Kidney (tissue), 14 donors: ENCODE measurements around the gene TIRAP. TPM values are rescaled to one million over a fixed set of nuclear protein-coding genes. Genes with fewer than 3 reads are reported as not detected.

Experiments used
- DNase-seq, 5 donors: peaks; one replicate each; pipeline ENCODE4 v3.0.0-alpha.2; 2013 to 2020
- FAIRE-seq: peaks from 2 replicates; lab custom pipeline; 2012; peaks lifted over from hg19 to GRCh38; lab: Jason Lieb, UNC
- H3K27ac ChIP-seq, 2 donors: one replicate each; pipeline ENCODE4 v1.7.0; 2013; ENCODE audit warnings: low read depth in 2 of 2, low read length in 2 of 2, inconsistent platforms in 1 of 2
- H3K27me3 ChIP-seq: one replicate; pipeline ENCODE4 v1.7.1; 2013; ENCODE audit warnings: low read length, inconsistent platforms; ENCODE audit not compliant: control insufficient read depth, insufficient read depth
- H3K36me3 ChIP-seq, 3 donors: one replicate each; pipeline versions ENCODE4 v1.7.0 to v1.7.1; 2013; ENCODE audit warnings: low read length in 3 of 3, control low read depth in 1 of 3, inconsistent platforms in 1 of 3; ENCODE audit not compliant: insufficient read depth in 3 of 3, control insufficient read depth in 2 of 3
- H3K4me1 ChIP-seq, 3 donors: one replicate each; pipeline versions ENCODE4 v1.7.0 to v1.7.1; 2013; ENCODE audit warnings: low read length in 3 of 3, inconsistent platforms in 1 of 3, low read depth in 1 of 3; ENCODE audit not compliant: control insufficient read depth in 2 of 3, insufficient read depth in 2 of 3
- H3K4me3 ChIP-seq, 3 donors: one replicate each; pipeline versions ENCODE4 v1.7.0 to v1.8.1; 2013; ENCODE audit warnings: low read length in 3 of 3, control low read depth in 1 of 3, inconsistent platforms in 1 of 3
- H3K9ac ChIP-seq, 3 donors: one replicate each; pipeline versions ENCODE4 v1.7.0 to v1.7.1; 2013; ENCODE audit warnings: low read length in 3 of 3, control low read depth in 1 of 3, inconsistent platforms in 1 of 3
- H3K9me3 ChIP-seq, 3 donors: one replicate each; pipeline versions ENCODE4 v1.7.0 to v1.7.1; 2013; ENCODE audit warnings: low read length in 3 of 3, control low read depth in 1 of 3, inconsistent platforms in 1 of 3; ENCODE audit not compliant: control insufficient read depth in 2 of 3, insufficient read depth in 1 of 3
- intact Hi-C: fragments of 100-400 bp; cut with DNase I; formaldehyde crosslinking; loops from one replicate; pipeline ENCODE4 v1.11.1; 2022
- polyA plus RNA-seq: library from polyadenylated mRNA; stranded (reverse); fragments of 350-450 nt; fragmentation: Illumina TruSeq; extraction: RNeasy Lipid Tissue Mini Kit (QIAGEN cat#74804); gene quantifications from one replicate; pipeline ENCODE4 v1.2.3, GENCODE V29; 2014; ENCODE audit warnings: low read depth, low replicate concordance; ENCODE audit not compliant: insufficient read depth
- total RNA-seq: library from RNA; stranded (reverse); fragmentation: NEBNext Ultra II Directional; extraction: Animal tissue kit (Norgen Biotek cat#: 25700); gene quantifications from one replicate; pipeline ENCODE4 v1.2.1, GENCODE V29; 2021
- TF ChIP-seq, protein P1 (sequence below): IDR thresholded peaks from 3 replicates; pipeline ENCODE4 v1.5.1; 2012; ENCODE audit warnings: mild to moderate bottlenecking, moderate library complexity, borderline replicate concordance; ENCODE audit not compliant: insufficient read depth; ENCODE audit errors: extremely low read depth
- donor health status: control.
- donor health status: control.
- donor health status: control.
- donor health status: control.
- donor health status: control.
- donor health status: DM: yes; HTN: yes; CAD: no.
- donor health status: Normal renal cell carcinoma (clear cell type).

TIRAP gene
- total and polyA plus RNA-seq, 2 donors from 2014 or later = 5.8 to 12.1 TPM

DNA sequence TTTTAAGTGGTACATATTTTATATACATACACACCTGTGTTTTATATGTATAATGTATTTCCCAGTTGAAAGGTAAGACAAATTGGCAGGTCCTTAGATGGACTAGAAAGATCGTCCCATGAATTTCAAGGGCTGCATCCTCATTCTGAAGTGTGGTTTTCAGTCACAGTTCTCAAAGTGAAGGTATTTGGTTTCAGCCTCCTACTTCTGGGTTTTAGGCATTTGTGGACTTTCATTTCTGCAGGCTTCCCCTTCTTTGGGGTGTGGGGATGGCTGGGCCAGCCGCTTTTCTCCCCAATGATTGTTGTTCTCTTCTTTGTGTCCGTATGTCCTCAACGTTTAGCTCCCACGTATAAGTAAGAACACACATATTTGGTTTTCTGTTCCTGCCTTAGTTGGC, 30.9 kb downstream of the TIRAP start:
- peaks cover 0 to 3% (median 0%) of the 10 kb centered on the region in 3 donors for H3K36me3 ChIP-seq
- FAIRE-seq = no peak
- H3K4me1 ChIP-seq = peaks cover 0 to 6% (median 0%) of the 10 kb centered on the region in 3 donors
- DNase-seq = no peak
- no peaks in the 10 kb centered on the region for H3K27me3 ChIP-seq
- intact Hi-C loops = loop anchor here (5.0 kb wide), 1 partner anchor 168 kb away; no protein-coding TSS in a partner anchor
- H3K27ac ChIP-seq = no peak overlapping the region
- H3K9me3 ChIP-seq = peaks cover 0 to 3% (median 0%) of the 10 kb centered on the region in 3 donors
- TF ChIP-seq, protein P1, sequence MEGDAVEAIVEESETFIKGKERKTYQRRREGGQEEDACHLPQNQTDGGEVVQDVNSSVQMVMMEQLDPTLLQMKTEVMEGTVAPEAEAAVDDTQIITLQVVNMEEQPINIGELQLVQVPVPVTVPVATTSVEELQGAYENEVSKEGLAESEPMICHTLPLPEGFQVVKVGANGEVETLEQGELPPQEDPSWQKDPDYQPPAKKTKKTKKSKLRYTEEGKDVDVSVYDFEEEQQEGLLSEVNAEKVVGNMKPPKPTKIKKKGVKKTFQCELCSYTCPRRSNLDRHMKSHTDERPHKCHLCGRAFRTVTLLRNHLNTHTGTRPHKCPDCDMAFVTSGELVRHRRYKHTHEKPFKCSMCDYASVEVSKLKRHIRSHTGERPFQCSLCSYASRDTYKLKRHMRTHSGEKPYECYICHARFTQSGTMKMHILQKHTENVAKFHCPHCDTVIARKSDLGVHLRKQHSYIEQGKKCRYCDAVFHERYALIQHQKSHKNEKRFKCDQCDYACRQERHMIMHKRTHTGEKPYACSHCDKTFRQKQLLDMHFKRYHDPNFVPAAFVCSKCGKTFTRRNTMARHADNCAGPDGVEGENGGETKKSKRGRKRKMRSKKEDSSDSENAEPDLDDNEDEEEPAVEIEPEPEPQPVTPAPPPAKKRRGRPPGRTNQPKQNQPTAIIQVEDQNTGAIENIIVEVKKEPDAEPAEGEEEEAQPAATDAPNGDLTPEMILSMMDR = no peak
- H3K9ac ChIP-seq = no peak overlapping the region
- no peak overlapping the region for H3K4me3 ChIP-seq

DNA sequence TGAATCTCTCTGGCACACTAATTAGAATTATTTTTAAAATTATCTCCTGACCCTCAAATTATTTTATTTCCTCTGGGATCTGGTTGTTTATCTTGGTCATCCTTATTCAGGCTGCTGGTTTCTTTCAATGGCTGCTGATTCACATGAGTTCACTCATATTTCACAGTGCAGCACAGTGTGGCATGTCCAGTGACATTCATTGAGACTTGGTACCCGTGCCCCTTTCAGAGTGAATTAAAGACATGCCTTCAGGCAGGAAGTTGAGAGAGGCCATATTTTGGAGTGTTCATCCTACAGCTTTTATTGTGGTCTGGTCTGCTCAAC, 34.5 kb downstream of the TIRAP start:
- intact Hi-C loops = no loop called here

DNA sequence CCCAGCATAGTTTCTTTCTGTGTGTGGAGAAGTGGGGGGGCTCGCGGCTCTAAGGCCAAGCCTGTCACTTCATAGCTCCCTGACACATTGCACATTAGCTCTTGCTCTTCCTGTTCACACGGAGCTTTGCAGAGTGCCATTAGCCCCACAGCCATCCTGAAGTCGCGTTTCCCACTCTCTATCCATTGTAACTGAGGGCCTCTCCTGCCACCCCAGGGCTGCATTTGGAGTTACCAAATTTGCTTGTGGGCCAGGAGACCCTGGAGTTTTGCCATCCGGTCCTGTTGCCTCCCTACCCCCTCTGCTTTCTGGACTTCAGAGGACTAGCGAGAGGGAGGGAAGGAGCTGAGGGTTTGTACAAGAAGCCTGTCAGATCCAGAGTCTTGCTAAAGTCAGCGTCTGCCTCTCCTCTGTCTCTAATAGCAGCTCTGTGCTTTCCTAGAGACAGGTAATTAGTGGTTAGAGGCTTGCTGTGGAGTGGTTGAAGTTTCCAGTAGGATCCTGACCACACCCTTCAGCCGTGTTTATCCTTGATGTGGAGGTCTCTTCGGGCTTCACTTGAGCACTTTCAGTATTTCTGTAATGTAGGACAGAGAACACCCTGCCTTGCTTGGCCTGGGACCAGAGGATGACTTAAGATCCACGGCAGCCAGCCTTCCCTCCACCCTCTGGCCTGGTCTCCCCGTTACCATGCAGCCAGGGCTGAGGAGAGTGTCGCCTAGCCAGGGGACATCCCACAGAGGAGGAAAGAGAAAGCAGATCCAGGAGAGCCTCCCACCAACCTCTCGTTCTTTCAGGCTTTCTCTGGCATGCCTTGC, 35.1 kb downstream of the TIRAP start:
- intact Hi-C loops = no loop called here
- H3K9ac ChIP-seq = no peak overlapping the region

More for the DNA sequence above, 34.5 kb downstream of the TIRAP start:
- TF ChIP-seq, protein P1 = no peak
- peaks cover 0 to 5% (median 0%) of the 10 kb centered on the region in 3 donors for H3K4me1 ChIP-seq
- H3K9ac ChIP-seq = no peak overlapping the region
- H3K9me3 ChIP-seq = peaks cover 0 to 3% (median 0%) of the 10 kb centered on the region in 3 donors
- DNase-seq (no peak), FAIRE-seq (no peak)
- no peaks in the 10 kb centered on the region for H3K27me3 ChIP-seq
- peaks cover 0 to 3% (median 0%) of the 10 kb centered on the region in 3 donors for H3K36me3 ChIP-seq
- H3K4me3 ChIP-seq = no peak overlapping the region
- no peak overlapping the region for H3K27ac ChIP-seq

More for the DNA sequence above, 35.1 kb downstream of the TIRAP start:
- FAIRE-seq = no peak
- Histone ChIP-seq H3K27ac (peak overlapping the region in 1 of 2 donors; percentile 2), H3K9me3 (peaks cover 0 to 3% (median 0%) of the 10 kb centered on the region in 3 donors), H3K27me3 (no peaks in the 10 kb centered on the region), H3K4me3 (no peak overlapping the region), H3K4me1 (peaks cover 0 to 5% (median 0%) of the 10 kb centered on the region in 3 donors), H3K36me3 (peaks cover 0 to 3% (median 0%) of the 10 kb centered on the region in 3 donors)
- peak in 3 of 5 donors; percentile 16 to 90 (median 55) for DNase-seq
- TF ChIP-seq, protein P1 = no peak
